C4-2B (cell line): ENCODE results near the gene COL8A2.

Source experiments
- H3K27ac ChIP-seq: fragments of 450-650 bp; 2 replicates; pipeline ENCODE4 v1.5.1; 2017
- CTCF ChIP-seq: fragments of 450-650 bp; conservative IDR thresholded peaks from 2 replicates; pipeline ENCODE4 v1.5.1; 2017; ENCODE audit warnings: mild to moderate bottlenecking
- ZFX ChIP-seq: fragments of 450-650 bp; IDR thresholded peaks from 2 replicates; pipeline ENCODE4 v1.6.1; 2017

Gene COL8A2

GRCh38 chr1:36166938-36167905, 42.2 kb upstream of the COL8A2 start:
- TF ChIP-seq CTCF, result no peak
- no peak for TF ChIP-seq ZFX
- no peak overlapping the region for H3K27ac ChIP-seq

- no peak for TF ChIP-seq ZFX
- no peak for TF ChIP-seq CTCF
- no peak overlapping the region for H3K27ac ChIP-seq
Observed at GRCh38 chr1:36166136-36166535, 41.1 kb upstream of the COL8A2 start.

- TF ChIP-seq ZFX, result no peak
- no peak for TF ChIP-seq CTCF
- H3K27ac ChIP-seq, result peak overlapping the region; percentile 80; the same call in 1 of the 2 replicates
Observed at GRCh38 chr1:36165145-36165544, 40.1 kb upstream of the COL8A2 start.

- TF ChIP-seq CTCF, result no peak
- TF ChIP-seq ZFX, result no peak
- peak overlapping the region; percentile 80 for H3K27ac ChIP-seq
Observed at GRCh38 chr1:36164361-36164760, 39.3 kb upstream of the COL8A2 start.

- H3K27ac ChIP-seq, result peak overlapping the region; percentile 84
- TF ChIP-seq ZFX (no peak), CTCF (no peak)
Observed at GRCh38 chr1:36163426-36163825, 38.4 kb upstream of the COL8A2 start.

GRCh38 chr1:36162680-36163239, 37.7 kb upstream of the COL8A2 start:
- no peak for TF ChIP-seq ZFX
- TF ChIP-seq CTCF, result no peak
- peak overlapping the region; percentile 84 for H3K27ac ChIP-seq
